Naive thymus-derived CD8-positive, alpha-beta T cell (primary cell): Measurements from ENCODE around the gene PBRM1. TPM values are rescaled to one million over a fixed set of nuclear protein-coding genes. Genes with fewer than 3 reads are reported as not detected.

Source experiments
- ATAC-seq, 2 donors: fragments of 150-1000 bp; cut with Tn5 transposase in 1 of 2; sonication (Bioruptor Pico), chemical (Tn5 transposase) in 1 of 2; 1 replicate in 1 of 2; 2 replicates in 1 of 2; pipeline ENCODE4 v1.10.0; 2021; ENCODE audit warnings: mild to moderate bottlenecking in 2 of 2, moderate library complexity in 2 of 2
- POLR2A ChIA-PET: fragments of 350-600 bp; sonication (Branson Sonifier 250); formaldehyde crosslinking; loops from one replicate; lab custom pipeline; 2021; ENCODE audit warnings: antibody characterized with exemption; lab: Charles Lee
- DNase-seq, 10 donors: peaks; one replicate each; pipeline versions ENCODE4 v3.0.0 to v3.0.0-alpha.2; 2020 to 2022
- H3K27ac Mint-ChIP-seq, 10 donors: one replicate each; pipeline ENCODE4 v1.8.0; 2020 to 2022; ENCODE audit warnings: mild to moderate bottlenecking in 10 of 10, mixed read lengths in 10 of 10, moderate library complexity in 4 of 10, inconsistent platforms in 1 of 10
- H3K27me3 Mint-ChIP-seq, 5 donors: one replicate each; pipeline ENCODE4 v1.8.0; 2021 to 2022; ENCODE audit warnings: mixed read lengths in 5 of 5
- H3K36me3 Mint-ChIP-seq, 3 donors: one replicate each; pipeline ENCODE4 v1.8.0; 2020 to 2022; ENCODE audit warnings: mixed read lengths in 3 of 3, mild to moderate bottlenecking in 2 of 3, inconsistent platforms in 1 of 3
- H3K4me1 Mint-ChIP-seq, 4 donors: one replicate each; pipeline ENCODE4 v1.8.0; 2021 to 2022; ENCODE audit warnings: mixed read lengths in 4 of 4
- H3K4me3 Mint-ChIP-seq, 10 donors: one replicate each; pipeline ENCODE4 v1.8.0; 2020 to 2022; ENCODE audit warnings: mild to moderate bottlenecking in 10 of 10, mixed read lengths in 10 of 10, moderate library complexity in 6 of 10, inconsistent platforms in 1 of 10
- H3K9me3 Mint-ChIP-seq, 9 donors: one replicate each; pipeline ENCODE4 v1.8.0; 2020 to 2022; ENCODE audit warnings: mixed read lengths in 9 of 9, mild to moderate bottlenecking in 3 of 9, inconsistent platforms in 1 of 9, moderate library complexity in 1 of 9
- polyA plus RNA-seq, 3 donors: library from polyadenylated mRNA; unstranded; fragments of 300-500 nt; fragmentation: Illumina TruSeq; gene quantifications; one replicate each; pipeline ENCODE4 v1.2.3, GENCODE V29; 2021
- total RNA-seq, 8 experiments: library from RNA in 2 of 8; stranded (reverse) in 2 of 8; gene quantifications; one replicate each; pipeline ENCODE4 v1.2.3 and lab custom pipeline; 2021 to 2026

Gene PBRM1
- total and polyA plus RNA-seq, 5 experiments from 2014 or later, result 66.0 to 81.4 (median 72.9) TPM

DNA sequence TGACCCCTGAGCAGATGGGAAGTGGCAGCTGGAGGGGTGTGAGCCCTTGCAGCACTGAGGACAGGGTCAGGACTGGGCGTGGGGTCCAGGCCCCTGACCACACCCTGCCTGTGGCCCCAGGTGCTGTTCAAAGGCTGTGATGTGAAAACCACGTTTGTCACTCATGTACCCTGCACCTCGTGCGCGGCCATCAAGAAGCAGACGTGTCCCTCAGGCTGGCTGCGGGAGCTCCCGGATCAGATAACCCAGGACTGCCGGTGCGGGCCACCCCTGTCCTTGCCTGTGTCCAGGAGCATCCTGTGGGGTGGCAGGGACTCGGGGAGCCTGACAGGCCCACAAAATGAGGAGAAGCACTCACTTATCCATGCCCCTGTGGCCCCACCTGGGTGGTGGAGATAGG lies 184.7 kb downstream of the PBRM1 start:
- ATAC-seq, result no peak

GRCh38 chr3:52498137-52499054 lies 187.3 kb downstream of the PBRM1 start:
- Mint-ChIP-seq H3K4me3 (no peak overlapping the region), H3K9me3 (no peaks in the 10 kb centered on the region), H3K4me1 (peaks cover 4 to 17% (median 9%) of the 10 kb centered on the region in 4 donors), H3K27ac (peak overlapping the region in 1 of 10 donors; percentile 56), H3K36me3 (no peaks in the 10 kb centered on the region), H3K27me3 (peaks cover 0 to 2% (median 0%) of the 10 kb centered on the region in 5 donors)
- peak in 1 of 10 donors; percentile 27 for DNase-seq
- no peak for ATAC-seq
- POLR2A ChIA-PET, result no interaction called here

More for the DNA sequence above, 184.7 kb downstream of the PBRM1 start:
- Mint-ChIP-seq H3K4me3 (no peak overlapping the region), H3K36me3 (no peaks in the 10 kb centered on the region), H3K9me3 (no peaks in the 10 kb centered on the region), H3K27me3 (peaks cover 0 to 2% (median 0%) of the 10 kb centered on the region in 5 donors), H3K4me1 (peaks cover 0 to 13% (median 2%) of the 10 kb centered on the region in 4 donors), H3K27ac (no peak overlapping the region)
- POLR2A ChIA-PET, result no interaction called here
- no peak for DNase-seq

DNA sequence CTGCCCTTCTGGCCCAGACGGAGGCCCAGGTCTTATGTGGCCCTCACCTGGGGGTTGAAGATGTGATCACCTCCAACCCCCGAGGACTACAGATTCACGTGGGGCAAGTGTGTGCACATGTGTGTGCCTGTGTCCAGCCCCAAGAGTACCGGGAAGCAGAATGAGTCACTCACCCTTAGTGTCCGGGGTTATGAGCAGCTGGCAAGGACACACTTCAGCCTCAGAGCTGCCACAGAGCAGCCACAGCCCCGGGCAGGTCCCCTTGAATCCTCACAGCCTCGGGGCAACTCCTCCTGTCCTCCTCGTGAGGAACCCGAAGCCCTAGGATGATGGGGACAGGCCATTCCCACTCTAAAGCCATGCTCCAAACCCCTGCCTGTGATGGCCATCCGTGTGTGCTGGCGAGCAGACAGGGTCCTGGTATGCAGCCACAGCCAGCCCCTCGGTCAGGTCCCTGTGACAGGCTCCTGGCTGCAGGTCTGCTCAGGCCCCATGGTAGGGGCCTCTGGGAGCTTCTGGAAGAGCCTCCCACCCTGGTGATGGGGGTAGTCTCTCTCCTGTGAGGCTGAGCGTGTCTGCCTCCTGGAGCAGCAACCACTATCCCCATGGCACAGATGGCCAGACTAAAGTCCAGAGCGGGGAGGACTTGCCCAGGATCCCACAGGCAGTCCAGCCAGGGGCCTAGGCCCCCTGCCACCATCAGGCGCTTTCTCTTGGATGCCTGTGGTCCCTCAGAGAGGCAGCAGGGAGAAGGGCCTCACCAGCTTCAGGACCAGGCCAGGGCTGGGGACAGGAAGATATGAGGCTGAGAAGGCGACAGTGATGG lies 189.7 kb downstream of the PBRM1 start:
- ATAC-seq, result no peak
- no peak for DNase-seq
- Mint-ChIP-seq H3K27me3 (peaks cover 0 to 2% (median 0%) of the 10 kb centered on the region in 5 donors), H3K36me3 (peaks cover 0 to 16% (median 0%) of the 10 kb centered on the region in 3 donors), H3K27ac (no peak overlapping the region), H3K4me3 (no peak overlapping the region), H3K9me3 (no peaks in the 10 kb centered on the region), H3K4me1 (peaks cover 4 to 17% (median 9%) of the 10 kb centered on the region in 4 donors)
- POLR2A ChIA-PET, result no interaction called here

Other genes with a start within 250 kb of the PBRM1 start
- gene SEMA3G, start 240.8 kb downstream of the PBRM1 start, total RNA-seq, result not detected
- not detected for gene SEMA3G, start 240.8 kb downstream of the PBRM1 start, polyA plus RNA-seq
- gene TNNC1, start 231.9 kb downstream of the PBRM1 start, total RNA-seq, result 1 to 10 TPM; 7.1 to 7.8 TPM
- gene TNNC1, start 231.9 kb downstream of the PBRM1 start, polyA plus RNA-seq, result 1 to 10 TPM in 1 of 3 donors, under 1 TPM in 2; 0.60 to 1.4 (median 0.90) TPM
- gene NISCH, start 230.3 kb downstream of the PBRM1 start, total RNA-seq, result 100 to 1,000 TPM; 180 to 191 TPM
- 10 to 100 TPM; 17.8 to 30.1 (median 20.4) TPM for gene NISCH, start 230.3 kb downstream of the PBRM1 start, polyA plus RNA-seq
- gene STAB1, start 190.6 kb downstream of the PBRM1 start, total RNA-seq, result 1 to 10 TPM; 6.1 to 9.8 TPM
- not detected for gene STAB1, start 190.6 kb downstream of the PBRM1 start, polyA plus RNA-seq
- gene NT5DC2, start 152.1 kb downstream of the PBRM1 start, total RNA-seq, result 1 to 10 TPM; 2.3 to 3.5 TPM
- under 1 TPM in 2 of 3 donors, not detected in 1; 0.28 to 0.34 TPM for gene NT5DC2, start 152.1 kb downstream of the PBRM1 start, polyA plus RNA-seq
- 10 to 100 TPM in 1 of 2 experiments, 1 to 10 TPM in 1; 9.7 to 13.4 TPM for gene UQCC5, start 149.3 kb downstream of the PBRM1 start, total RNA-seq
- gene UQCC5, start 149.3 kb downstream of the PBRM1 start, polyA plus RNA-seq, result 10 to 100 TPM; 29.1 to 35.1 (median 29.4) TPM
- gene GNL3, start 119 bp upstream of the PBRM1 start, total RNA-seq, result 100 to 1,000 TPM; 107 to 109 TPM
- 10 to 100 TPM; 41.8 to 77.5 (median 73.2) TPM for gene GNL3, start 119 bp upstream of the PBRM1 start, polyA plus RNA-seq
- 10 to 100 TPM; 39.2 to 41.0 TPM for gene GLT8D1, start 19.9 kb upstream of the PBRM1 start, total RNA-seq
- gene GLT8D1, start 19.9 kb upstream of the PBRM1 start, polyA plus RNA-seq, result 10 to 100 TPM; 54.8 to 67.4 (median 58.3) TPM
- gene SPCS1, start 20.2 kb upstream of the PBRM1 start, total RNA-seq, result 10 to 100 TPM; 80.1 to 89.9 TPM
- 100 to 1,000 TPM; 340 to 369 (median 348) TPM for gene SPCS1, start 20.2 kb upstream of the PBRM1 start, polyA plus RNA-seq
- 10 to 100 TPM; 24.4 to 25.3 TPM for gene NEK4, start 85.0 kb upstream of the PBRM1 start, total RNA-seq
- 10 to 100 TPM in 2 of 3 donors, 1 to 10 TPM in 1; 6.2 to 12.4 (median 10.3) TPM for gene NEK4, start 85.0 kb upstream of the PBRM1 start, polyA plus RNA-seq
- gene ITIH1, start 91.7 kb upstream of the PBRM1 start, total RNA-seq, result not detected
- not detected for gene ITIH1, start 91.7 kb upstream of the PBRM1 start, polyA plus RNA-seq
- not detected for gene ITIH3, start 108.9 kb upstream of the PBRM1 start, total RNA-seq
- under 1 TPM in 1 of 3 donors, not detected in 2; 0.40 TPM for gene ITIH3, start 108.9 kb upstream of the PBRM1 start, polyA plus RNA-seq
- 10 to 100 TPM; 28.8 to 32.6 TPM for gene ITIH4, start 144.8 kb upstream of the PBRM1 start, total RNA-seq
- gene ITIH4, start 144.8 kb upstream of the PBRM1 start, polyA plus RNA-seq, result under 1 TPM in 2 of 3 donors, not detected in 1; 0.05 to 0.60 TPM
- gene MUSTN1, start 149.1 kb upstream of the PBRM1 start, total RNA-seq, result 1 to 10 TPM in 1 of 2 experiments, not detected in 1; 3.4 TPM
- under 1 TPM in 1 of 3 donors, not detected in 2; 0.68 TPM for gene MUSTN1, start 149.1 kb upstream of the PBRM1 start, polyA plus RNA-seq
- 10 to 100 TPM; 19.5 to 26.5 TPM for gene STIMATE, start 211.6 kb upstream of the PBRM1 start, total RNA-seq
- 1 to 10 TPM; 5.1 to 6.3 (median 5.3) TPM for gene STIMATE, start 211.6 kb upstream of the PBRM1 start, polyA plus RNA-seq